OCI-LY3 (cell line): ENCODE data around the gene LCN6.

Experiments used
- H2AFZ ChIP-seq: fragments of 200-600, 300-600 bp; shearing (Covaris generic); 2 replicates; pipeline ENCODE4 v1.6.0; 2014; ENCODE audit warnings: antibody characterized with exemption, low read depth, low read length
- H3K27ac ChIP-seq: fragments of 200-600, 300-600 bp; sonication (generic); 2 replicates; pipeline ENCODE4 v1.5.1; 2014; ENCODE audit warnings: mild to moderate bottlenecking, low read length, moderate library complexity, mixed read lengths
- H3K27me3 ChIP-seq: fragments of 200-600, 300-600 bp; sonication (generic); 2 replicates; pipeline ENCODE4 v1.6.1; 2014; ENCODE audit warnings: low read depth, low read length, mixed read lengths
- H3K36me3 ChIP-seq: fragments of 200-600, 300-600 bp; sonication (generic); replicated peaks from 2 replicates; pipeline ENCODE3; 2014; ENCODE audit warnings: low read depth, low read length, mixed read lengths
- H3K4me1 ChIP-seq: fragments of 300-600, 200-600 bp; sonication (generic); 2 replicates; pipeline ENCODE4 v1.6.1; 2014; ENCODE audit warnings: low read length, mixed read lengths
- H3K4me2 ChIP-seq: fragments of 200-600, 300-600 bp; sonication (generic); 2 replicates; pipeline ENCODE4 v1.6.1; 2014; ENCODE audit warnings: low read length, mixed read lengths
- H3K4me3 ChIP-seq: fragments of 300-600, 200-600 bp; sonication (generic); 2 replicates; pipeline ENCODE4 v1.5.1; 2014; ENCODE audit warnings: antibody characterized with exemption, mild to moderate bottlenecking, low read length, moderate library complexity
- H3K79me2 ChIP-seq: fragments of 300-600, 200-600 bp; shearing (Covaris generic); 2 replicates; pipeline ENCODE4 v1.6.1; 2014; ENCODE audit warnings: mild to moderate bottlenecking, low read length, mixed read lengths
- H3K9ac ChIP-seq: fragments of 300-600, 200-600 bp; shearing (Covaris generic); 2 replicates; pipeline ENCODE4 v1.6.0; 2014; ENCODE audit warnings: mild to moderate bottlenecking, low read length, moderate library complexity
- H3K9me3 ChIP-seq: fragments of 200-600, 300-600 bp; shearing (Covaris generic); 2 replicates; pipeline ENCODE4 v1.6.1; 2014; ENCODE audit warnings: low read length, mixed read lengths; ENCODE audit not compliant: insufficient read depth
- H4K20me1 ChIP-seq: fragments of 200-600, 300-600 bp; sonication (generic); 2 replicates; pipeline ENCODE4 v1.6.1; 2016; ENCODE audit warnings: low read length, mixed read lengths; ENCODE audit not compliant: insufficient read depth
- EZH2phosphoT487 ChIP-seq: fragments of 200-600 bp; shearing (Covaris generic); IDR thresholded peaks from 2 replicates; pipeline ENCODE4 v1.6.1; 2018; ENCODE audit warnings: antibody characterized with exemption, mixed run types, low read depth
- TF ChIP-seq, protein P1 (sequence below): fragments of 200-600, 300-600 bp; sonication (generic); IDR thresholded peaks from 2 replicates; pipeline ENCODE4 v1.5.1; 2014; ENCODE audit warnings: antibody characterized with exemption, low read length, low read depth

LCN6 gene

GRCh38 chr9:136728548-136729123 is 19.7 kb downstream of the LCN6 start:
- peak overlapping the region; percentile 31; the same call in 1 of the 2 replicates for H3K27ac ChIP-seq
- H3K4me2 ChIP-seq: peak overlapping the region; percentile 85
- H3K4me1 ChIP-seq: peaks cover 19% of the 10 kb centered on the region
- peak overlapping the region; percentile 96 for H3K4me3 ChIP-seq
- H3K79me2 ChIP-seq: peaks cover 55% of the 10 kb centered on the region
- TF ChIP-seq, protein P1, sequence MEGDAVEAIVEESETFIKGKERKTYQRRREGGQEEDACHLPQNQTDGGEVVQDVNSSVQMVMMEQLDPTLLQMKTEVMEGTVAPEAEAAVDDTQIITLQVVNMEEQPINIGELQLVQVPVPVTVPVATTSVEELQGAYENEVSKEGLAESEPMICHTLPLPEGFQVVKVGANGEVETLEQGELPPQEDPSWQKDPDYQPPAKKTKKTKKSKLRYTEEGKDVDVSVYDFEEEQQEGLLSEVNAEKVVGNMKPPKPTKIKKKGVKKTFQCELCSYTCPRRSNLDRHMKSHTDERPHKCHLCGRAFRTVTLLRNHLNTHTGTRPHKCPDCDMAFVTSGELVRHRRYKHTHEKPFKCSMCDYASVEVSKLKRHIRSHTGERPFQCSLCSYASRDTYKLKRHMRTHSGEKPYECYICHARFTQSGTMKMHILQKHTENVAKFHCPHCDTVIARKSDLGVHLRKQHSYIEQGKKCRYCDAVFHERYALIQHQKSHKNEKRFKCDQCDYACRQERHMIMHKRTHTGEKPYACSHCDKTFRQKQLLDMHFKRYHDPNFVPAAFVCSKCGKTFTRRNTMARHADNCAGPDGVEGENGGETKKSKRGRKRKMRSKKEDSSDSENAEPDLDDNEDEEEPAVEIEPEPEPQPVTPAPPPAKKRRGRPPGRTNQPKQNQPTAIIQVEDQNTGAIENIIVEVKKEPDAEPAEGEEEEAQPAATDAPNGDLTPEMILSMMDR: no peak
- H3K36me3 ChIP-seq: peaks cover 27% of the 10 kb centered on the region
- H4K20me1 ChIP-seq: peaks cover 40% of the 10 kb centered on the region
- no peaks in the 10 kb centered on the region for H3K9me3 ChIP-seq
- H3K27me3 ChIP-seq: no peaks in the 10 kb centered on the region
- H3K9ac ChIP-seq: peak overlapping the region; percentile 92
- peak overlapping the region; percentile 27; the same call in 1 of the 2 replicates for H2AFZ ChIP-seq

DNA sequence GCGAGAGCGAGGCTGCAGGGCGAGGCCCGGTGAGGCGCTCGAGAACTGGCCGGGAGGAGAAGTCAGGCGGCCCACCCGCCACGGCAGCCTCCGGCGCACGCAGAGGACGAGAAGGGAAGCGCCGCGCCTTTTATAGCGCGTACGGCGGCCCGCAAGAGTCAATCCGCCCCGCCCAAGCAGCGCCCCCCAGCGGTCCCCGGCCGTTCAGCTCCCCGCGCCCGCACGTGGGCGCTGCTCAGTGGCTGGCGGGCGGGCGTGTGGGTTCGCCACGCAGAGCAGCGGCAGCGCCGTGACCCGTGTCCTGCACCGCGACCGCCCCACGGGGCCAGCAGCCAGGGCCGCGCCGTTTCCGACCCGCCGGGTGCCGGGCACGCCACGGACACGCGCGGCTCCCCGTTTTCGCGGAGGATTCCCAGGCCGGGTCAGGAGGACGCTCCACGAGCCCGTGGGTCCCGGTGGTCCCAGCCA is 20.2 kb downstream of the LCN6 start:
- H3K4me2 ChIP-seq: peak overlapping the region; percentile 85
- H3K27ac ChIP-seq: peak overlapping the region; percentile 41
- no peaks in the 10 kb centered on the region for H3K27me3 ChIP-seq
- H3K9me3 ChIP-seq: no peaks in the 10 kb centered on the region
- peaks cover 46% of the 10 kb centered on the region for H4K20me1 ChIP-seq
- peaks cover 19% of the 10 kb centered on the region for H3K4me1 ChIP-seq
- peak overlapping the region; percentile 27; the same call in 1 of the 2 replicates for H2AFZ ChIP-seq
- H3K36me3 ChIP-seq: peaks cover 32% of the 10 kb centered on the region
- H3K4me3 ChIP-seq: peak overlapping the region; percentile 96
- no peak for TF ChIP-seq EZH2phosphoT487
- TF ChIP-seq, protein P1: peak; percentile 83
- peak overlapping the region; percentile 93 for H3K9ac ChIP-seq
- peaks cover 55% of the 10 kb centered on the region for H3K79me2 ChIP-seq

- H3K9me3 ChIP-seq: no peaks in the 10 kb centered on the region
- peaks cover 19% of the 10 kb centered on the region for H3K4me1 ChIP-seq
- H3K9ac ChIP-seq: peak overlapping the region; percentile 93
- H3K27me3 ChIP-seq: no peaks in the 10 kb centered on the region
- H4K20me1 ChIP-seq: peaks cover 58% of the 10 kb centered on the region
- no peak overlapping the region for H2AFZ ChIP-seq
- H3K27ac ChIP-seq: 0 out of 2 replicates have a peak overlapping the region, but pooled peaks have one; percentile 5
- H3K79me2 ChIP-seq: peaks cover 55% of the 10 kb centered on the region
- H3K4me3 ChIP-seq: peak overlapping the region; percentile 96
- peak overlapping the region; percentile 75 for H3K4me2 ChIP-seq
- peaks cover 37% of the 10 kb centered on the region for H3K36me3 ChIP-seq
- TF ChIP-seq, protein P1: peak; percentile 51
- no peak for TF ChIP-seq EZH2phosphoT487
Measured at GRCh38 chr9:136726631-136727191, 21.6 kb downstream of the LCN6 start.

- H3K9ac ChIP-seq: no peak overlapping the region
- TF ChIP-seq, protein P1: no peak
- no peak for TF ChIP-seq EZH2phosphoT487
- H3K9me3 ChIP-seq: no peaks in the 10 kb centered on the region
- H2AFZ ChIP-seq: no peak overlapping the region
- peaks cover 55% of the 10 kb centered on the region for H3K79me2 ChIP-seq
- no peak overlapping the region for H3K27ac ChIP-seq
- no peaks in the 10 kb centered on the region for H3K27me3 ChIP-seq
- peaks cover 19% of the 10 kb centered on the region for H3K4me1 ChIP-seq
- no peak overlapping the region; the same call in 1 of the 2 replicates for H3K4me3 ChIP-seq
- peaks cover 64% of the 10 kb centered on the region for H4K20me1 ChIP-seq
- H3K36me3 ChIP-seq: peaks cover 37% of the 10 kb centered on the region
- H3K4me2 ChIP-seq: peak overlapping the region; percentile 75
Measured at GRCh38 chr9:136726118-136726517, 22.2 kb downstream of the LCN6 start.
